Nephron progenitor cell (in vitro differentiated cells): ENCODE measurements around the gene CNNM2.

Experiments used
- DNase-seq: peaks from one replicate; pipeline ENCODE4 v3.0.0; 2021
- H3K27ac Mint-ChIP-seq: 2 replicates; pipeline ENCODE4 v1.8.0; 2021; ENCODE audit warnings: mild to moderate bottlenecking, moderate library complexity, mixed read lengths
- H3K27me3 Mint-ChIP-seq: 2 replicates; pipeline ENCODE4 v1.8.0; 2021; ENCODE audit warnings: mild to moderate bottlenecking, low read depth, mixed read lengths; ENCODE audit not compliant: poor library complexity
- H3K36me3 Mint-ChIP-seq: 2 replicates; pipeline ENCODE4 v1.8.0; 2021; ENCODE audit warnings: low read depth, mixed read lengths
- H3K4me1 Mint-ChIP-seq: 2 replicates; pipeline ENCODE4 v1.8.0; 2021; ENCODE audit warnings: mixed read lengths
- H3K4me3 Mint-ChIP-seq: 2 replicates; pipeline ENCODE4 v1.8.0; 2021; ENCODE audit warnings: mild to moderate bottlenecking, moderate library complexity, mixed read lengths
- H3K9me3 Mint-ChIP-seq: 2 replicates; pipeline ENCODE4 v1.8.0; 2021; ENCODE audit warnings: mild to moderate bottlenecking, moderate library complexity, mixed read lengths
- TF ChIP-seq, protein P1 (sequence below): fragments of 200-600 bp; sonication (generic); IDR thresholded peaks from 2 replicates; pipeline ENCODE4 v1.5.0; 2021; ENCODE audit warnings: antibody characterized with exemption

Gene CNNM2

DNA sequence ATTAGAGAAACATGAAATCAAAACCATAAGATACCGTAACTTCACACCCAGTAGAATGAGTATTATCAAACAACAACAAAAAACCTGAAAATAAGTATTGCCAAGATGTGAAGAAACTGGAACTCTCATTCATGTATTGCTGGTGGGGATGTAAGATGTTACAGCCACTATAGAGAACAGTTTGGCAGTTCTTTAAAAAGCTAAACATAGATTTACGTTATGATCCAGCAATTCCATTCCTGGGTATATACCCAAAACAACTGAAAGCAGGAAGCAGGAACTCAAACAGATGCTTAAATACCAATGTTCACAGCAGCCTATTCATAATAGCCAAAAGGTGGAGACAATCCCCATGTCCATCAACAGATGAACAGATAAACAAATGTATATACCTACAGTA, 202.5 kb downstream of the CNNM2 start:
- no peak for DNase-seq
- Mint-ChIP-seq H3K9me3 (no peaks in the 10 kb centered on the region), H3K36me3 (peaks cover 5% of the 10 kb centered on the region), H3K27me3 (no peaks in the 10 kb centered on the region), H3K27ac (no peak overlapping the region), H3K4me1 (peaks cover 6% of the 10 kb centered on the region), H3K4me3 (no peak overlapping the region)
- TF ChIP-seq, protein P1, sequence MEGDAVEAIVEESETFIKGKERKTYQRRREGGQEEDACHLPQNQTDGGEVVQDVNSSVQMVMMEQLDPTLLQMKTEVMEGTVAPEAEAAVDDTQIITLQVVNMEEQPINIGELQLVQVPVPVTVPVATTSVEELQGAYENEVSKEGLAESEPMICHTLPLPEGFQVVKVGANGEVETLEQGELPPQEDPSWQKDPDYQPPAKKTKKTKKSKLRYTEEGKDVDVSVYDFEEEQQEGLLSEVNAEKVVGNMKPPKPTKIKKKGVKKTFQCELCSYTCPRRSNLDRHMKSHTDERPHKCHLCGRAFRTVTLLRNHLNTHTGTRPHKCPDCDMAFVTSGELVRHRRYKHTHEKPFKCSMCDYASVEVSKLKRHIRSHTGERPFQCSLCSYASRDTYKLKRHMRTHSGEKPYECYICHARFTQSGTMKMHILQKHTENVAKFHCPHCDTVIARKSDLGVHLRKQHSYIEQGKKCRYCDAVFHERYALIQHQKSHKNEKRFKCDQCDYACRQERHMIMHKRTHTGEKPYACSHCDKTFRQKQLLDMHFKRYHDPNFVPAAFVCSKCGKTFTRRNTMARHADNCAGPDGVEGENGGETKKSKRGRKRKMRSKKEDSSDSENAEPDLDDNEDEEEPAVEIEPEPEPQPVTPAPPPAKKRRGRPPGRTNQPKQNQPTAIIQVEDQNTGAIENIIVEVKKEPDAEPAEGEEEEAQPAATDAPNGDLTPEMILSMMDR, result no peak

DNA sequence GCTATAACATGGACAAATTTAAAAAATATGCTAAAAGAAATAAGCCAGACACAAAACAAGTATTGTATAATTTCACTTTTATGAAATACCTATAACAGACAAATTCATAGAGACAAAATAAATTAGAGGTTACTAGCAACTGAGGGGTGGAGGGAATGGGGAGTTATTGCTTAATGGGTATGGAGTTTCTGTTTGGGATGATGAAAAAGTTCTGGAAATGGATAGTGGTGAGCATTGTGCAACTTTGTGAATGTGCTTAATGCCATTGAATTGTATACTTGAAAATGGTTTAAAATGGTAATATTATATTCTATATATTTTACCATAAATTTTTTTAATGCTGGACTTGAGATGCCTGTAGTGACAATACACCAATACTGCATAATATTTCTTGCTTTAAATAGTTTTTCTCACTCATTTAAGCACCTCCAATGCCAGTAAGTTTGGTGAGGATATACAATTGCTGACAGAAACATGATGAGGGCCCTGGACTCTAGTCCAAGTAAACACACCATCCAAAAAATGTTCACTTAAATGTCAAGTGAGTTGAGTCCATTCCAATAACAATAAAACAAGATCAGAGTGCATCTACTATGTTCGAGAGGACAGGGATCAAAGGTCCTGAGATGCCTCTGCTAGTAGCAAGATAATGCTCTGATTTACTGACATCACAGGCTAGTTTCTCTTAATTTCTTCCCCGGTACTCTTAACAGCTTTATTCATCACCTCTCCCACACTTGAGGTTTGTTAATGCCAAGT, 203.1 kb downstream of the CNNM2 start:
- TF ChIP-seq, protein P1, result no peak
- Mint-ChIP-seq H3K4me3 (no peak overlapping the region), H3K27me3 (no peaks in the 10 kb centered on the region), H3K27ac (peak overlapping the region; percentile 48), H3K4me1 (peaks cover 11% of the 10 kb centered on the region), H3K36me3 (peaks cover 9% of the 10 kb centered on the region), H3K9me3 (no peaks in the 10 kb centered on the region)
- no peak for DNase-seq

DNA sequence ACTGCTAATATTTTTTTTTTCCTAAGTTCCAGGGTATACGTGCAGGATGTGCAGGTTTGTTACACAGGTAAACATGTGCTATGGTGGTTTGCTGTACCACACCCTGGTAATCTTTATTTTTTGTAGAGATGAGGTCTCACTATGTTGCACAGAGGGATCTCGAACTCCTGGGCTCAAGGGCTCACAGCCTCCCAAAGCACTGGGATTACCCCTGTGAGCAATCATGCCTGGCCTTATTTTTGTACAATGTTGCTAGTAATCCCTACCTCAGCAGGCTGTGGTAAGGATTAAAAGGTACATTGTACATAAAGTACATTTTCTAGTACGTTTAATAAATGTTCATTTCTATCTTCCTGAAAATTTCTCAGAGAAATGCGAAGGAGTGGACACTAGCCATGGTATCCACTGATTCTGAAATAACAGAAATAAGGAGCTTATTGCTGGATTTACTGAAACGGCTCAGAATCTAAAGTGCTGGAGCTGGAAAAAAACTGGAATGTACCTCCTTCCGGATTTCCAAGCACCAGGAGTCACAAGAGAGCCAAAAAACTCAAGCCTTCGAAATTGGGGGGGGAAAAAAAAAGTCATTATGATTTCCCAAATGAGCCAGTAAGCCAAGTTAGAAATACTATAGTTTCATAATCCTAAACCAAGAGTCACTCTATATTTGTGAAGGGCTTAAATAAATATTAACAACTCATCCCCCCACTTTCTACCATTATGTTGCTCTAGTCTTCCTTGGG, 205.4 kb downstream of the CNNM2 start:
- no peaks in the 10 kb centered on the region for H3K27me3 Mint-ChIP-seq
- TF ChIP-seq, protein P1, result no peak
- H3K36me3 Mint-ChIP-seq, result peaks cover 26% of the 10 kb centered on the region
- DNase-seq, result no peak
- H3K4me3 Mint-ChIP-seq, result no peak overlapping the region
- H3K9me3 Mint-ChIP-seq, result peaks cover 10% of the 10 kb centered on the region
- H3K27ac Mint-ChIP-seq, result no peak overlapping the region
- peaks cover 12% of the 10 kb centered on the region for H3K4me1 Mint-ChIP-seq

DNA sequence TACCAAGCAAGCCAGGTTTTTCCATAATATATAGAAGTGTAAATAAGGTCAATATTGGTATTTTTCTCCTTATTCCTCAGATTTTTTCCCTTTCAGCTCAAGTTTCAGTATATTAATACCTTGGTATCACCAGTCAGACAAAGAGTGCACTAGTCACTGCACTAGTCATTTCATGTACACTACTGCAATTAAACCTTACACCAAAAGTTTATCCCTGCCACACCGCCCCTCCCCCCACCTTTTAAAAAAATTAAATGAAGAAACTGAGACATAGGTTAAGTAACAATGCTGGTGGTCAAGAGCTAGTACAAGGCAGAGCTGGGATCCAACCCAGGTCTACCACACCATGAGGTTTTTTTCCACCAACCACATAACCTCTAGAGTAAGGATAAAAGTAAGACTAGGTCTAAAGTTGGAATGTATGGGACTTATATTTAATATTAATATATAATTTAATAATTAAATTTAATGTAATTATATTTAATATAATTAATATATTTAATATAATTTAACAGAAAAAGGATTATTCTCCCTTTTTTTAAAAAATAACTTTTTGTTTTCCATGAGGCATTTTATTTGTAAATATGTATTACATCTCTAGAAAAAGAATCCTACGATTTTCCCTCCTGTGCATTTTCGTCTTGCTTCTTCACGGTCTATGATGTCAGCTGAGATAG, 206.5 kb downstream of the CNNM2 start:
- H3K36me3 Mint-ChIP-seq, result peaks cover 26% of the 10 kb centered on the region
- TF ChIP-seq, protein P1, result no peak
- no peak overlapping the region for H3K4me3 Mint-ChIP-seq
- H3K4me1 Mint-ChIP-seq, result peaks cover 12% of the 10 kb centered on the region
- no peak for DNase-seq
- no peaks in the 10 kb centered on the region for H3K27me3 Mint-ChIP-seq
- peaks cover 10% of the 10 kb centered on the region for H3K9me3 Mint-ChIP-seq
- H3K27ac Mint-ChIP-seq, result peak overlapping the region; percentile 86

DNA sequence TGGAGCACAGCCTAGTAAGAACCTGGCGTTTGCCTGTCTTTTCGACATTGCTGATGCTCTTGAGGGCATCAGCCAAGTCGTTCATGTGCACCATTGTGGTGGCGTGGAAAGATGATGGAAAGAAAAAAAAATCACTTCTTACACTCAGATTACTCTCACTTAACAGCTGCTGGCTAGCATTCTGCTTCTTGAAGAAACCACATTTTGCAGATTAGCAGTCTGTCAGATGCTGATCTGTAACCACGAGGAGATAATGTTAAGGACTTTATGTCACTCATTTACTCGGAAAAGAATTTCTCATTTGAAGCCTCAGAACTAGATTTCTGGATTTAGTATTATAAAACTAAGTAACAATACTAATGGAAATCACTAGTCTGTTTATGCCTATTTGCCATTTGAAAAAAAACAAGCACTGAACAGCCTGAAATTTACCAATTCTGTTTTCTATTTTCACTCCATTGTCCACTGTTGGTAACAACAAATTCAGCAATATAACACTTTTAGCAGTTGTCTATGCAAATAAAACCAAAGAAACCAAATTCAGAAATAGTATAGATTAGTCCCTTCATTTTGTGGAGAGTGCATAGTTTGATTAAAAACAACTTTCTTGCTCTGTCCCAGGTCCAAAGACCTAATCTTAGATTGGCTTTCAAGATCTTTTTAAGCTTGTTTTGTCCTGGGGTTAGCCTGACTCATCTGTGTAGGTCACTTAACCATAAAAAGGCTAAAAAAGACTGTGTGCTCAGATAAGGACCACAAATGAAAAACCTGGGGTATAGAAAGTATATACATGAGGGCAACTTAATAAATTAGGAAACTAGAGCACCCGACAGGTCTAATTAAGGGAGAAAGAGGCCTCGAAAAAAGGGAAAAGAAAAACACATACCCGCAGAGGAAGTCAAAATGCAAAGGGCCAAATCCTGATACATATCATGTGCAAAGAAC, 207.5 kb downstream of the CNNM2 start:
- peaks cover 12% of the 10 kb centered on the region for H3K4me1 Mint-ChIP-seq
- TF ChIP-seq, protein P1, result no peak
- H3K36me3 Mint-ChIP-seq, result peaks cover 29% of the 10 kb centered on the region
- no peak overlapping the region for H3K4me3 Mint-ChIP-seq
- no peaks in the 10 kb centered on the region for H3K27me3 Mint-ChIP-seq
- peak overlapping the region; percentile 86 for H3K27ac Mint-ChIP-seq
- peaks cover 13% of the 10 kb centered on the region for H3K9me3 Mint-ChIP-seq
- no peak for DNase-seq
